OCI-LY7 (cell line): ENCODE measurements around the gene ROR2. TPM values are rescaled to one million over a fixed set of nuclear protein-coding genes. Genes with fewer than 3 reads are reported as not detected.

Source experiments
- BruUV-seq: library from RNA; stranded (reverse); fragments of 400-500 nt; replicated peaks from 2 replicates; lab custom pipeline; 2021; lab: Mats Ljungman, UMichigan
- CTCF ChIA-PET: fragments of 300-600 bp; sonication (Branson Sonifier 250); formaldehyde crosslinking; loops from one replicate; lab custom pipeline; 2022; ENCODE audit warnings: antibody characterized with exemption; ENCODE audit not compliant: unreplicated experiment; lab: Charles Lee
- POLR2A ChIA-PET: fragments of 300-600 bp; sonication (Branson Sonifier 250); formaldehyde crosslinking; loops from one replicate; lab custom pipeline; 2022; ENCODE audit warnings: antibody characterized with exemption; lab: Charles Lee
- DNase-seq: peaks from one replicate; pipeline ENCODE4 v3.0.0-alpha.2; 2015; ENCODE audit warnings: low spot score
- H2AFZ ChIP-seq: fragments of 200-600 bp; sonication (generic), shearing (Covaris generic); 2 replicates; pipeline ENCODE4 v1.6.1; 2014; ENCODE audit warnings: mild to moderate bottlenecking, antibody characterized with exemption, low read length, moderate library complexity
- H3K27ac ChIP-seq: fragments of 200-600 bp; sonication (generic); 2 replicates; pipeline ENCODE4 v1.5.1; 2014; ENCODE audit warnings: mixed run types, low read depth, mild to moderate bottlenecking, moderate library complexity, low read length, inconsistent platforms; ENCODE audit not compliant: poor library complexity, severe bottlenecking
- H3K36me3 ChIP-seq: fragments of 200-600 bp; sonication (generic); 2 replicates; pipeline ENCODE4 v1.6.1; 2014; ENCODE audit warnings: mild to moderate bottlenecking, antibody characterized with exemption, low read length, moderate library complexity, mixed read lengths; ENCODE audit not compliant: insufficient read depth
- H3K4me1 ChIP-seq: fragments of 200-600 bp; sonication (generic); 2 replicates; pipeline ENCODE4 v1.5.1; 2014; ENCODE audit warnings: mild to moderate bottlenecking, low read length; ENCODE audit not compliant: insufficient read depth, poor library complexity, severe bottlenecking
- H3K4me2 ChIP-seq: fragments of 200-600 bp; sonication (generic); 2 replicates; pipeline ENCODE4 v1.6.1; 2014; ENCODE audit warnings: mild to moderate bottlenecking, low read length
- H3K4me3 ChIP-seq: fragments of 200-600 bp; sonication (generic); 2 replicates; pipeline ENCODE4 v1.5.1; 2014; ENCODE audit warnings: mild to moderate bottlenecking, low read depth, low read length; ENCODE audit not compliant: poor library complexity, severe bottlenecking
- H3K79me2 ChIP-seq: fragments of 200-600 bp; sonication (generic); 2 replicates; pipeline ENCODE4 v1.6.1; 2016; ENCODE audit warnings: low read depth, mild to moderate bottlenecking, low read length, moderate library complexity, mixed read lengths; ENCODE audit not compliant: insufficient read depth
- H3K9me2 ChIP-seq: fragments of 200-600 bp; sonication (generic); 2 replicates; pipeline ENCODE4 v1.6.1; 2016; ENCODE audit warnings: mild to moderate bottlenecking, low read length, mixed read lengths; ENCODE audit not compliant: insufficient read depth
- H3K9me3 ChIP-seq: fragments of 200-600 bp; sonication (generic); 2 replicates; pipeline ENCODE4 v1.6.1; 2014; ENCODE audit warnings: mild to moderate bottlenecking, mixed run types, low read length, mixed read lengths
- H4K20me1 ChIP-seq: fragments of 200-600 bp; sonication (generic); 2 replicates; pipeline ENCODE4 v1.6.1; 2014; ENCODE audit warnings: mild to moderate bottlenecking, antibody characterized with exemption, low read length, moderate library complexity, mixed read lengths; ENCODE audit not compliant: insufficient read depth
- EZH2phosphoT487 ChIP-seq: fragments of 200-600 bp; sonication (generic); IDR thresholded peaks from 2 replicates; pipeline ENCODE4 v1.6.1; 2018; ENCODE audit warnings: low read depth, borderline replicate concordance, mild to moderate bottlenecking, mixed run types, antibody characterized with exemption, low read length, moderate library complexity, mixed read lengths
- intact Hi-C: fragments of 100-400 bp; cut with micrococcal nuclease; formaldehyde crosslinking; loops from one replicate; pipeline ENCODE4 v1.10.0; 2022; ENCODE audit not compliant: unreplicated experiment
- total RNA-seq, 2 experiments: library from RNA; depleted of rRNA in 1 of 2; stranded (reverse); fragments of >200 nt in 1 of 2; shearing (Covaris generic) in 1 of 2; gene quantifications; 2 replicates each; pipeline ENCODE4 v1.2.3, GENCODE V29; 2014 to 2022
- TF ChIP-seq, protein P1 (sequence below): fragments of 200-600 bp; sonication (generic); conservative IDR thresholded peaks from 2 replicates; pipeline ENCODE4 v1.5.1; 2014; ENCODE audit warnings: mild to moderate bottlenecking, antibody characterized with exemption, low read length, moderate library complexity, mixed read lengths

ROR2 gene
- total RNA-seq, 2 experiments from 2014 or later = 0.10 to 0.19 TPM

DNA sequence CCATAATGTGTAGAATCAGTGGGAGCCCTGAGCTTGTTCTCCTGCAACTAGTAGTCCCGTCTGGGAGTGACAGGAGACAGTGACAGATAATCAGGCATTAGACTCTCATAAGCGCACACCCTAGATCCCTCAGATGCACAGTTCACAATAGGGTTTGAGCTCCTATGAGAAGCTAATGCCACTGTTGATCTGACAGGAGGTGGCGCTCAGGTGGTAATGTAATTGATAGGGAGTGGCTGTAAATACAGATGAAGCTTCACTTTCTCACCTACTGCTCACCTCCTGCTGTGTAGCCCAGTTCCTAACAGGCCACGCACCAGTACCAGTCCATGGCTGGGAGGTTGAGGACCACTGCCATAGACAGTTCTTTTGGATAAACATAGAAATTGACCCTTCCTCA is 188.7 kb downstream of the ROR2 start:
- no peak for DNase-seq
- Histone ChIP-seq H3K36me3 (no peaks in the 10 kb centered on the region), H3K4me1 (no peaks in the 10 kb centered on the region), H2AFZ (no peak overlapping the region), H3K9me2 (no peaks in the 10 kb centered on the region), H3K79me2 (no peaks in the 10 kb centered on the region), H3K4me2 (no peak overlapping the region), H3K9me3 (peaks cover 10% of the 10 kb centered on the region; the same call in 1 of the 2 replicates), H3K27ac (no peak overlapping the region), H4K20me1 (no peaks in the 10 kb centered on the region), H3K4me3 (no peak overlapping the region)
- TF ChIP-seq, protein P1, sequence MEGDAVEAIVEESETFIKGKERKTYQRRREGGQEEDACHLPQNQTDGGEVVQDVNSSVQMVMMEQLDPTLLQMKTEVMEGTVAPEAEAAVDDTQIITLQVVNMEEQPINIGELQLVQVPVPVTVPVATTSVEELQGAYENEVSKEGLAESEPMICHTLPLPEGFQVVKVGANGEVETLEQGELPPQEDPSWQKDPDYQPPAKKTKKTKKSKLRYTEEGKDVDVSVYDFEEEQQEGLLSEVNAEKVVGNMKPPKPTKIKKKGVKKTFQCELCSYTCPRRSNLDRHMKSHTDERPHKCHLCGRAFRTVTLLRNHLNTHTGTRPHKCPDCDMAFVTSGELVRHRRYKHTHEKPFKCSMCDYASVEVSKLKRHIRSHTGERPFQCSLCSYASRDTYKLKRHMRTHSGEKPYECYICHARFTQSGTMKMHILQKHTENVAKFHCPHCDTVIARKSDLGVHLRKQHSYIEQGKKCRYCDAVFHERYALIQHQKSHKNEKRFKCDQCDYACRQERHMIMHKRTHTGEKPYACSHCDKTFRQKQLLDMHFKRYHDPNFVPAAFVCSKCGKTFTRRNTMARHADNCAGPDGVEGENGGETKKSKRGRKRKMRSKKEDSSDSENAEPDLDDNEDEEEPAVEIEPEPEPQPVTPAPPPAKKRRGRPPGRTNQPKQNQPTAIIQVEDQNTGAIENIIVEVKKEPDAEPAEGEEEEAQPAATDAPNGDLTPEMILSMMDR = no peak
- TF ChIP-seq EZH2phosphoT487 = no peak
- ChIA-PET POLR2A (interaction anchor here (0.5 kb wide), 1 partner anchor 12 kb away, joined by 3 read pairs; no protein-coding TSS in a partner anchor), CTCF (no interaction called here)
- BruUV-seq = no TSS peak
- intact Hi-C loops = no loop called here

DNA sequence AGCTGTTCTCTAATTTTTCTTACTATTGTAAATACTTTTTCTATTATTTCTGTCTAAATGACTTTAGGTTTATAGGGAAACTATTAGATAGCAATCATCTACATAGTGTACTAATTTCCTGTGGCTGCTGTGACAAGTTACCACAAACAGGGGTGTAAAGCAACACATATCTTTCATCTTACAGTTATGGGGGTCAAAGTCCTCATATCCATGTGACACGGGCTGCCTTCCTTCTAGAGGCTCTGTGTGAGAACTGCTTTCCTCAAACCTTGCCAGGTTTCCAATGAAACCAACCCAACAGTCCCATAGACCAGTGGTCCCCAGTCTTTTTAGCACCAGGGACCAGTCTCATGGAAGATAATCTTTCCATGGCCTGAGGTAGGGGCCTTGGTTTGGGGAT is 189.1 kb downstream of the ROR2 start:
- Histone ChIP-seq H3K36me3 (no peaks in the 10 kb centered on the region), H2AFZ (no peak overlapping the region), H3K4me2 (no peak overlapping the region), H3K27ac (no peak overlapping the region), H3K9me2 (no peaks in the 10 kb centered on the region), H3K4me1 (no peaks in the 10 kb centered on the region), H4K20me1 (no peaks in the 10 kb centered on the region), H3K79me2 (no peaks in the 10 kb centered on the region), H3K4me3 (no peak overlapping the region), H3K9me3 (peaks cover 10% of the 10 kb centered on the region; the same call in 1 of the 2 replicates)
- no peak for DNase-seq
- TF ChIP-seq, protein P1 = no peak
- no peak for TF ChIP-seq EZH2phosphoT487
- intact Hi-C loops = no loop called here
- CTCF ChIA-PET = no interaction called here
- POLR2A ChIA-PET = interaction anchor here (0.5 kb wide), 1 partner anchor 13 kb away, joined by 3 read pairs; no protein-coding TSS in a partner anchor
- no TSS peak for BruUV-seq

DNA sequence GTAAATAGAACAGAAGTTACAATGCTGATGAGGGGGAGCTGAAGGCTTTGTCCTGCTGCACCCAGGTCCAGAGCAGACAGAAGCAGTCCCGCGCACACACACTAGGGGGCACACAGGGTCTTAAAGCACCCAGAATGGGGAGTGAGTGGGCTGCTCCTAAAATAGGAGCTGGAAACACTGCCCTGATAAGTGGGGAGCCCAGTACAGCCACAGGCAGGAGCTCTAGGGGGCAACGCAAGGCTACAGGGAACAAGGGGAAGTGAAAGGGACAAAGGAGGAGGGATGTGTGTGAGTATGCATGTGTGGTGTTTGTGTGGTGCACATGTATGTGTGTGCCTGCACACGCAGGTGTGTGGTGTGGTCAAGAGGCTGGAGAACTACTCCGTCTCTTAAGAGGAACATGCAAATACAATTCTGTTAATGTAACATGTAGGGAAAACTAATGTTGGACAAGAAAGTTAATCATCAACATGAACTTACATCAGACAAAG is 191.5 kb downstream of the ROR2 start:
- intact Hi-C loops = no loop called here
- ChIA-PET POLR2A (no interaction called here), CTCF (interaction anchor here (0.5 to 1.0 kb wide), 3 partner anchors 12 to 83 kb away, joined by 3 read pairs; no protein-coding TSS in a partner anchor)
- Histone ChIP-seq H3K36me3 (no peaks in the 10 kb centered on the region), H3K4me1 (no peaks in the 10 kb centered on the region), H3K27ac (no peak overlapping the region), H3K4me3 (no peak overlapping the region), H3K9me2 (no peaks in the 10 kb centered on the region), H3K79me2 (no peaks in the 10 kb centered on the region), H3K4me2 (no peak overlapping the region), H4K20me1 (no peaks in the 10 kb centered on the region), H3K9me3 (no peaks in the 10 kb centered on the region), H2AFZ (no peak overlapping the region)
- no TSS peak for BruUV-seq
- TF ChIP-seq, protein P1 = peak; percentile 79
- TF ChIP-seq EZH2phosphoT487 = no peak
- peak; percentile 40 for DNase-seq
